PFSK-1 (cell line): Measurements from ENCODE around the gene INF2.

ENCODE experiments used
- POLR2AphosphoS5 ChIP-seq: IDR thresholded peaks from 2 replicates; pipeline ENCODE4 v1.6.1; 2012; ENCODE audit warnings: low read depth, mild to moderate bottlenecking, control low read depth, low read length, moderate library complexity
- SIN3A ChIP-seq: IDR thresholded peaks from 2 replicates; pipeline ENCODE4 v1.6.1; 2012; ENCODE audit warnings: mild to moderate bottlenecking, low read length, moderate library complexity, borderline replicate concordance; ENCODE audit not compliant: insufficient read depth
- TAF1 ChIP-seq: IDR thresholded peaks from 2 replicates; pipeline ENCODE4 v1.6.1; 2012; ENCODE audit warnings: low read length, control low read depth, borderline replicate concordance; ENCODE audit not compliant: insufficient read depth
- TF ChIP-seq, protein P1 (sequence below), 2 experiments: IDR thresholded peaks; 2 replicates each; pipeline versions ENCODE4 v1.6.1 to v1.8.0; 2011 to 2012; ENCODE audit warnings: low read depth in 2 of 2, low read length in 2 of 2, control low read depth in 1 of 2, inconsistent platforms in 1 of 2, mild to moderate bottlenecking in 1 of 2, moderate library complexity in 1 of 2; ENCODE audit not compliant: insufficient read depth in 1 of 2

DNA sequence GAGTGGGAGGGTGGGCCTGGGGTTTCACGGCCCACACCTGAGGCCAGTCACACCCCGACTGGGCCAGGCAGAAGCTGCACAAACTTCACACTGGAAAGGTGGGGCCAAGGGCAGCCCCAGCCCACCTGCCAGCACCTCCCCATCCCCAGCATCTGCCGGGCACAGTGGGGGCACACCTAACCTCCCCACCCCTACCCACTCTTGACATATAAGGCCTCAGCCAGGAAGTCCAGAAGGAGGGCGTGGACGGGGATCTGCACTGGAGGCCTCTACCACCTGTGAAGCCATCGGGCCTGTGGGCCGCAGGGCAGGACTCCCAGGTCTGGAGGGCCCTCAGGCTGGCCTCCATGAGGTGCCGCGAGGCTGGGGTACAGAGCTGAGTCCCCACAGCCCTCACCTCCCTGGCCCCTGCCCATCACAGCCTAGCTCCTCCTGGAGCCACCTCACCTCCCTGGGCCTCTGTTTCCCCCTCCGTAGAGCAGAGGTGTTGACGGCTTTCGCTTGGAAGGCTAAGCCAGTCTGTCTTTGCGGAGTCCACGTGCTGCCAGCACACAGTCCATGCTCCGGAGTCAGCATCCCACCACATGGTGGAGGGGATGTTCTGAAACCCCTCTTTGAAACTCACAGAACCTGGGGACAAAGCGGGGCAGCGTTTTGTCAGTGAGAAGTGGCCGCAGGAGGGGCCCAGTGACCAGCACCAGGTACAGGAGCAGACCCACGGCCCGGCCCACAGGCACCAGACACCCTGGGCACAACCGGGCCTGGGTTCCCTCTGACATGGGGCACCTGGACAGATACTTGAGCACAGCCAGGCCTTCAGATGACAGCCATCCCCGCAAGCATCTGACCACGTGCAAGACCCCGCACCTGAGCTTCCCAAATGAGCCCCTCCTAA is 38.2 kb upstream of the INF2 start:
- TF ChIP-seq POLR2AphosphoS5 (no peak), TAF1 (no peak), SIN3A (no peak)
- TF ChIP-seq, protein P1, sequence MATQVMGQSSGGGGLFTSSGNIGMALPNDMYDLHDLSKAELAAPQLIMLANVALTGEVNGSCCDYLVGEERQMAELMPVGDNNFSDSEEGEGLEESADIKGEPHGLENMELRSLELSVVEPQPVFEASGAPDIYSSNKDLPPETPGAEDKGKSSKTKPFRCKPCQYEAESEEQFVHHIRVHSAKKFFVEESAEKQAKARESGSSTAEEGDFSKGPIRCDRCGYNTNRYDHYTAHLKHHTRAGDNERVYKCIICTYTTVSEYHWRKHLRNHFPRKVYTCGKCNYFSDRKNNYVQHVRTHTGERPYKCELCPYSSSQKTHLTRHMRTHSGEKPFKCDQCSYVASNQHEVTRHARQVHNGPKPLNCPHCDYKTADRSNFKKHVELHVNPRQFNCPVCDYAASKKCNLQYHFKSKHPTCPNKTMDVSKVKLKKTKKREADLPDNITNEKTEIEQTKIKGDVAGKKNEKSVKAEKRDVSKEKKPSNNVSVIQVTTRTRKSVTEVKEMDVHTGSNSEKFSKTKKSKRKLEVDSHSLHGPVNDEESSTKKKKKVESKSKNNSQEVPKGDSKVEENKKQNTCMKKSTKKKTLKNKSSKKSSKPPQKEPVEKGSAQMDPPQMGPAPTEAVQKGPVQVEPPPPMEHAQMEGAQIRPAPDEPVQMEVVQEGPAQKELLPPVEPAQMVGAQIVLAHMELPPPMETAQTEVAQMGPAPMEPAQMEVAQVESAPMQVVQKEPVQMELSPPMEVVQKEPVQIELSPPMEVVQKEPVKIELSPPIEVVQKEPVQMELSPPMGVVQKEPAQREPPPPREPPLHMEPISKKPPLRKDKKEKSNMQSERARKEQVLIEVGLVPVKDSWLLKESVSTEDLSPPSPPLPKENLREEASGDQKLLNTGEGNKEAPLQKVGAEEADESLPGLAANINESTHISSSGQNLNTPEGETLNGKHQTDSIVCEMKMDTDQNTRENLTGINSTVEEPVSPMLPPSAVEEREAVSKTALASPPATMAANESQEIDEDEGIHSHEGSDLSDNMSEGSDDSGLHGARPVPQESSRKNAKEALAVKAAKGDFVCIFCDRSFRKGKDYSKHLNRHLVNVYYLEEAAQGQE (IDR thresholded peaks at IDR 0.05; ENCODE audit: insufficient read depth in 1 of 2, low read depth in 2 of 2, low read length in 2 of 2): no peak
